ENCODE data around the gene NIT1. TPM values are rescaled to one million over a fixed set of nuclear protein-coding genes. Genes with fewer than 3 reads are reported as not detected.
A peak's percentile ranks its signal among the peaks of the same experiment; 100 is the strongest.

NIT1 gene
- total and polyA plus RNA-seq, 8 donors: 17.9 to 48.4 (median 20.1) TPM

DNA sequence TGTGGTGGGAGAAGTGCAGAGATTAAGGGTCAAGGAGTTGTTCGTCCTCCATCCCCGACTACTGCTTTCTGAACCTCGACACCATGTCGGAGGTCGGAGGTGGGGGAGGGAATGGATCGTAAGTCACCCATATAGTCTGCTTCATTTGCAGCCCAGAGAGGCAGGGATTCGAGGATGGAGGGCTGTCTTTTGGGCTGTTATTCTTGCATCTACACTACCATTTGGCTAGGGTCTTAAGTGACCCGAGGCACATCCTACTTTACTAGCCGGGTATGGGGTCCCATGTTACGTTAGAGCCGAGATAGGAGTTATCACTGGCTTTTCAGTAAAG, 42.0 kb downstream of the NIT1 start:
- peak overlapping the region; percentile 58 to 87 (median 75) for H3K27ac ChIP-seq
- H3K4me3 ChIP-seq: peak overlapping the region; percentile 81 to 95 (median 91)
- ATAC-seq: peak in 1 of 4 donors; percentile 13
- intact Hi-C loops (cut with DNase I): no loop called here
- H3K9me3 ChIP-seq: no peaks in the 10 kb centered on the region
- H3K4me1 ChIP-seq: peaks cover 8 to 17% (median 11%) of the 10 kb centered on the region in 3 donors
- no peaks in the 10 kb centered on the region for H3K36me3 ChIP-seq
- no peaks in the 10 kb centered on the region for H3K27me3 ChIP-seq
- TF ChIP-seq, protein P1, sequence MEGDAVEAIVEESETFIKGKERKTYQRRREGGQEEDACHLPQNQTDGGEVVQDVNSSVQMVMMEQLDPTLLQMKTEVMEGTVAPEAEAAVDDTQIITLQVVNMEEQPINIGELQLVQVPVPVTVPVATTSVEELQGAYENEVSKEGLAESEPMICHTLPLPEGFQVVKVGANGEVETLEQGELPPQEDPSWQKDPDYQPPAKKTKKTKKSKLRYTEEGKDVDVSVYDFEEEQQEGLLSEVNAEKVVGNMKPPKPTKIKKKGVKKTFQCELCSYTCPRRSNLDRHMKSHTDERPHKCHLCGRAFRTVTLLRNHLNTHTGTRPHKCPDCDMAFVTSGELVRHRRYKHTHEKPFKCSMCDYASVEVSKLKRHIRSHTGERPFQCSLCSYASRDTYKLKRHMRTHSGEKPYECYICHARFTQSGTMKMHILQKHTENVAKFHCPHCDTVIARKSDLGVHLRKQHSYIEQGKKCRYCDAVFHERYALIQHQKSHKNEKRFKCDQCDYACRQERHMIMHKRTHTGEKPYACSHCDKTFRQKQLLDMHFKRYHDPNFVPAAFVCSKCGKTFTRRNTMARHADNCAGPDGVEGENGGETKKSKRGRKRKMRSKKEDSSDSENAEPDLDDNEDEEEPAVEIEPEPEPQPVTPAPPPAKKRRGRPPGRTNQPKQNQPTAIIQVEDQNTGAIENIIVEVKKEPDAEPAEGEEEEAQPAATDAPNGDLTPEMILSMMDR (IDR thresholded peaks at IDR 0.05): no peak
- 2 to 3% methylated on average over 11 of the region's 11 CpGs for WGBS, 2 donors
- FAIRE-seq: no peak
- no peak for DNase-seq

DNA sequence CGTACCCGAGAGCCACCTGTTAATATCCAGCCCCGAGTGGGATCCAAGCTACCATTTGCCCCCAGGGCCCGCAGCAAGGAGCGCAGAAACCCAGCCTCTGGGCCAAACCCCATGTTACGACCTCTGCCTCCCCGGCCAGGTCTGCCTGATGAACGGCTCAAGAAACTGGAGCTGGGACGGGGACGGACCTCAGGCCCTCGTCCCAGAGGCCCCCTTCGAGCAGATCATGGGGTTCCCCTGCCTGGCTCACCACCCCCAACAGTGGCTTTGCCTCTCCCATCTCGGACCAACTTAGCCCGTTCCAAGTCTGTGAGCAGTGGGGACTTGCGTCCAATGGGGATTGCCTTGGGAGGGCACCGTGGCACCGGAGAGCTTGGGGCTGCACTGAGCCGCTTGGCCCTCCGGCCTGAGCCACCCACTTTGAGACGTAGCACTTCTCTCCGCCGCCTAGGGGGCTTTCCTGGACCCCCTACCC, 42.8 kb downstream of the NIT1 start:
- Histone ChIP-seq H3K4me1 (peaks cover under 1 to 17% (median 4%) of the 10 kb centered on the region in 3 donors), H3K27me3 (no peaks in the 10 kb centered on the region), H3K36me3 (no peaks in the 10 kb centered on the region), H3K27ac (no peak overlapping the region), H3K4me3 (no peak overlapping the region), H3K9me3 (no peaks in the 10 kb centered on the region)
- intact Hi-C loops (cut with DNase I): no loop called here
- TF ChIP-seq, protein P1 (IDR thresholded peaks at IDR 0.05): no peak
- 88 to 96% methylated on average over 22 of the region's 22 CpGs for WGBS, 2 donors
- ATAC-seq (no peak), FAIRE-seq (no peak), DNase-seq (no peak)

DNA sequence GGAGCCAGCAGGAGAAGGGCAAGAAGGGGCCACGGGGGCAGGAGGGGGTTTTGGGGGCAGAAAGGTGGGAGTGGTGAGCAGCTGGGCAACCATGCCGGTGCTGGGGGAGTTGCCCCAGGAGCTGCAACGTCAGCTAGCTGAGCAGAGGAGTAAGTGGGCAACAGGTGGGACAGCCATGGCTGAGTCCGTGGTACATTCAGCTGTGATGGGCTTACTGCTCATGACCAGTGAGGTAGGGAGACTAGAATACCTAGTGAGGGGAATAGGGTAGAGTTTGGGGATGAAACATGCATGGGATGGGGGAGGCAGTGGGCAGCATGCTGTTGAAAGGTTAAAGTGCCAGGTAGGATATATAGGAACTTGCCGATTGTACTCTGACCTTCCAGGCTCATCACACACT, 43.7 kb downstream of the NIT1 start:
- TF ChIP-seq, protein P1 (IDR thresholded peaks at IDR 0.05): no peak
- Histone ChIP-seq H3K36me3 (no peaks in the 10 kb centered on the region), H3K27ac (no peak overlapping the region), H3K4me1 (peaks cover 0 to 17% (median 3%) of the 10 kb centered on the region in 3 donors), H3K4me3 (no peak overlapping the region), H3K27me3 (no peaks in the 10 kb centered on the region), H3K9me3 (no peaks in the 10 kb centered on the region)
- intact Hi-C loops (cut with DNase I): no loop called here
- no peak for DNase-seq
- ATAC-seq: no peak
- 82 to 89% methylated on average over 5 of the region's 5 CpGs for WGBS, 2 donors
- no peak for FAIRE-seq

DNA sequence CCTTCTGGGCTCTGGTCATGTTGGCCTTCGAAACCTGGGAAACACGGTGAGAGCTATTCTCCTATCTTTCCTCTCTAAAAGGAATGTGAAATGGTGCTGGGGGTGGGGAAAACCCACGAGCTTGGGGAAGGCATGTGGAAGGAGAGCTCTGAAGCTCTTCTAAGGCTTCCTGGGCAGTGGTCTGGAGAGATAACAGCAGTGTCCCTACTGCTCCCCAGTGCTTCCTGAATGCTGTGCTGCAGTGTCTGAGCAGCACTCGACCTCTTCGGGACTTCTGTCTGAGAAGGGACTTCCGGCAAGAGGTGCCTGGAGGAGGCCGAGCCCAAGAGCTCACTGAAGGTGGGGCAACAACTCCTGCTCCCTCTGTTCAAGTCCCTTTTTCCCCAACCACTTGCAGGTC, 44.1 kb downstream of the NIT1 start:
- no peak overlapping the region for H3K27ac ChIP-seq
- FAIRE-seq: no peak
- no peaks in the 10 kb centered on the region for H3K9me3 ChIP-seq
- ATAC-seq: no peak
- no peak overlapping the region for H3K4me3 ChIP-seq
- H3K27me3 ChIP-seq: no peaks in the 10 kb centered on the region
- DNase-seq: no peak
- no peaks in the 10 kb centered on the region for H3K36me3 ChIP-seq
- 71 to 84% methylated on average over 7 of the region's 7 CpGs for WGBS, 2 donors
- intact Hi-C loops (cut with DNase I): no loop called here
- TF ChIP-seq, protein P1 (IDR thresholded peaks at IDR 0.05): no peak
- H3K4me1 ChIP-seq: peaks cover 0 to 17% (median 6%) of the 10 kb centered on the region in 3 donors

DNA sequence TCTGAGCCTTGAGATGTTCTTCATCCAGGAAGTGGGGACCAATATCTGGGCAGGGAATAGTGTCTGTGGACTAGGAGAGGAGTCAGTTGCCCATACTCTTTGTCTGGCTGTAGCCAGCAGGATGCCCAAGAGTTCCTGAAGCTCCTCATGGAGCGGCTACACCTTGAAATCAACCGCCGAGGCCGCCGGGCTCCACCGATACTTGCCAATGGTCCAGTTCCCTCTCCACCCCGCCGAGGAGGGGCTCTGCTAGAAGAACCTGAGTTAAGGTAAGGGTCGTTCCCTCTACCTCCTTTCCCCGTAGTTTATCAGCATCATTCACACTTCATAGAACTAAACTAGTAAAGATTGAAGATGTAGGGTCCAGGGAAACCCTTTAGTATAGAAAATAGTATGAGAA, 44.9 kb downstream of the NIT1 start:
- Histone ChIP-seq H3K36me3 (no peaks in the 10 kb centered on the region), H3K27ac (no peak overlapping the region), H3K4me3 (no peak overlapping the region), H3K4me1 (peaks cover 0 to 17% (median 8%) of the 10 kb centered on the region in 3 donors), H3K27me3 (no peaks in the 10 kb centered on the region), H3K9me3 (no peaks in the 10 kb centered on the region)
- intact Hi-C loops (cut with DNase I): no loop called here
- no peak for DNase-seq
- ATAC-seq: no peak
- TF ChIP-seq, protein P1 (IDR thresholded peaks at IDR 0.05): no peak
- FAIRE-seq: no peak
- WGBS, 2 donors: 91 to 94% methylated on average over 10 of the region's 10 CpGs
